Neural crest cell (in vitro differentiated cells): ENCODE data around the gene GGN. TPM values are rescaled to one million over a fixed set of nuclear protein-coding genes. Genes with fewer than 3 reads are reported as not detected.
A peak's percentile ranks its signal among the peaks of the same experiment; 100 is the strongest.
"Not testable (repeated sequence)": the region's sequence is repeated elsewhere in the genome, so short reads cannot be mapped to it uniquely, and the experiment has no call there.

Source experiments
- DNase-seq: peaks from one replicate; pipeline ENCODE4 v3.0.0; 2021; ENCODE audit warnings: low read depth, mixed read lengths, low spot score
- H3K27ac Mint-ChIP-seq: one replicate; pipeline ENCODE4 v1.8.0; 2021; ENCODE audit warnings: mild to moderate bottlenecking, mixed read lengths; ENCODE audit not compliant: unreplicated experiment
- H3K27me3 Mint-ChIP-seq: 2 replicates; pipeline ENCODE4 v1.8.0; 2021; ENCODE audit warnings: low read depth, mild to moderate bottlenecking, mixed read lengths
- H3K36me3 Mint-ChIP-seq: 2 replicates; pipeline ENCODE4 v1.8.0; 2021; ENCODE audit warnings: low read depth, mild to moderate bottlenecking, mixed read lengths
- H3K4me1 Mint-ChIP-seq: 2 replicates; pipeline ENCODE4 v1.8.0; 2021; ENCODE audit warnings: mixed read lengths
- H3K4me3 Mint-ChIP-seq: one replicate; pipeline ENCODE4 v1.8.0; 2021; ENCODE audit warnings: mild to moderate bottlenecking, mixed read lengths
- H3K9me3 Mint-ChIP-seq: 2 replicates; pipeline ENCODE4 v1.8.0; 2021; ENCODE audit warnings: mixed read lengths
- CTCF ChIP-seq: fragments of 200-600 bp; sonication (generic); conservative IDR thresholded peaks from 2 replicates; pipeline ENCODE4 v1.5.0; 2021; ENCODE audit warnings: antibody characterized with exemption, mild to moderate bottlenecking
- total RNA-seq: library from RNA; stranded (reverse); gene quantifications from 2 replicates; pipeline ENCODE4 v1.2.1, GENCODE V29; 2021

GGN gene
- total RNA-seq, 1 donor from 2014 or later, result 1.4 TPM

- peaks cover 28% of the 10 kb centered on the region for H3K27me3 Mint-ChIP-seq
- H3K9me3 Mint-ChIP-seq, result no peaks in the 10 kb centered on the region
- no peak for DNase-seq
- peak overlapping the region; percentile 83 for H3K4me3 Mint-ChIP-seq
- peaks cover 12% of the 10 kb centered on the region for H3K4me1 Mint-ChIP-seq
- no peak for TF ChIP-seq CTCF
- no peak overlapping the region for H3K27ac Mint-ChIP-seq
- no peaks in the 10 kb centered on the region for H3K36me3 Mint-ChIP-seq
These were observed 29.3 kb upstream of the GGN start for GRCh38 chr19:38417146-38417543.

GRCh38 chr19:38413416-38413815, 25.6 kb upstream of the GGN start:
- no peak overlapping the region for H3K4me3 Mint-ChIP-seq
- peaks cover 12% of the 10 kb centered on the region for H3K4me1 Mint-ChIP-seq
- TF ChIP-seq CTCF, result no peak
- H3K27me3 Mint-ChIP-seq, result peaks cover 15% of the 10 kb centered on the region
- H3K9me3 Mint-ChIP-seq, result no peaks in the 10 kb centered on the region
- DNase-seq, result no peak
- no peak overlapping the region for H3K27ac Mint-ChIP-seq
- H3K36me3 Mint-ChIP-seq, result no peaks in the 10 kb centered on the region

GRCh38 chr19:38412961-38413360, 25.1 kb upstream of the GGN start:
- Mint-ChIP-seq H3K9me3 (no peaks in the 10 kb centered on the region), H3K27ac (no peak overlapping the region), H3K27me3 (peaks cover 14% of the 10 kb centered on the region), H3K36me3 (no peaks in the 10 kb centered on the region), H3K4me3 (no peak overlapping the region), H3K4me1 (peaks cover 10% of the 10 kb centered on the region)
- no peak for TF ChIP-seq CTCF
- DNase-seq, result no peak

- H3K4me3 Mint-ChIP-seq, result no peak overlapping the region
These were observed 24.7 kb upstream of the GGN start for GRCh38 chr19:38412491-38412890.

GRCh38 chr19:38411898-38412297, 24.1 kb upstream of the GGN start:
- H3K27me3 Mint-ChIP-seq, H3K36me3 Mint-ChIP-seq, H3K4me1 Mint-ChIP-seq, H3K9me3 Mint-ChIP-seq, DNase-seq, H3K4me3 Mint-ChIP-seq: not testable (repeated sequence)
- peak overlapping the region; percentile 27 for H3K27ac Mint-ChIP-seq

More at GRCh38 chr19:38412491-38412890, 24.7 kb upstream of the GGN start:
- H3K9me3 Mint-ChIP-seq, result no peaks in the 10 kb centered on the region
- no peak for TF ChIP-seq CTCF
- DNase-seq, result no peak
- peaks cover 5% of the 10 kb centered on the region for H3K4me1 Mint-ChIP-seq
- H3K27me3 Mint-ChIP-seq, result peaks cover 9% of the 10 kb centered on the region
- H3K27ac Mint-ChIP-seq, result no peak overlapping the region
- no peaks in the 10 kb centered on the region for H3K36me3 Mint-ChIP-seq

GRCh38 chr19:38411041-38411712, 23.3 kb upstream of the GGN start:
- H3K4me1 Mint-ChIP-seq, result no peaks in the 10 kb centered on the region
- no peaks in the 10 kb centered on the region for H3K36me3 Mint-ChIP-seq
- no peak overlapping the region for H3K4me3 Mint-ChIP-seq
- no peaks in the 10 kb centered on the region for H3K9me3 Mint-ChIP-seq
- H3K27ac Mint-ChIP-seq, result no peak overlapping the region
- H3K27me3 Mint-ChIP-seq, result no peaks in the 10 kb centered on the region
- no peak for DNase-seq
- no peak for TF ChIP-seq CTCF

GRCh38 chr19:38410407-38410806, 22.6 kb upstream of the GGN start:
- H3K27me3 Mint-ChIP-seq, H3K4me1 Mint-ChIP-seq, H3K27ac Mint-ChIP-seq, H3K9me3 Mint-ChIP-seq, DNase-seq, H3K36me3 Mint-ChIP-seq, H3K4me3 Mint-ChIP-seq: not testable (repeated sequence)
